NCI-H146 (cell line): ENCODE results near the gene TMEM208.

Experiments used
- DNase-seq: peaks from one replicate; lab custom pipeline; 2025; lab: John Stamatoyannopoulos, UW

TMEM208 gene

GRCh38 chr16:67191995-67192681, 34.8 kb upstream of the TMEM208 start, which contains the start of gene E2F4:
TSS of gene E2F4 (plus strand) at chr16:67192155. CDS start at chr16:67192228, 73 bp downstream.
- DNase-seq: peak; percentile 77

GRCh38 chr16:67192781-67193361, 34.1 kb upstream of the TMEM208 start:
- DNase-seq: no peak

GRCh38 chr16:67193536-67193935, 33.4 kb upstream of the TMEM208 start:
- no peak for DNase-seq

- no peak for DNase-seq
Observed at GRCh38 chr16:67194260-67194659, 32.7 kb upstream of the TMEM208 start.

- DNase-seq: no peak
Observed at GRCh38 chr16:67195676-67196075, 31.3 kb upstream of the TMEM208 start.

GRCh38 chr16:67196881-67197280, 30.0 kb upstream of the TMEM208 start:
- no peak for DNase-seq

- DNase-seq: no peak
Observed at GRCh38 chr16:67197704-67198103, 29.2 kb upstream of the TMEM208 start.

- no peak for DNase-seq
Observed at GRCh38 chr16:67198238-67198734, 28.6 kb upstream of the TMEM208 start.

GRCh38 chr16:67199011-67199807, 27.7 kb upstream of the TMEM208 start, which contains the start of gene ELMO3:
TSS of gene ELMO3 (plus strand) at chr16:67199131. CDS start at chr16:67199327, 196 bp downstream.
- peak; percentile 80 for DNase-seq

- DNase-seq: peak; percentile 41
Observed at GRCh38 chr16:67199808-67200198, 27.1 kb upstream of the TMEM208 start.

GRCh38 chr16:67200491-67200890, 26.4 kb upstream of the TMEM208 start:
- no peak for DNase-seq

- DNase-seq: no peak
Observed at GRCh38 chr16:67201411-67202345, 25.3 kb upstream of the TMEM208 start.

- no peak for DNase-seq
Observed at GRCh38 chr16:67202426-67202825, 24.5 kb upstream of the TMEM208 start.

- no peak for DNase-seq
Observed at GRCh38 chr16:67202956-67203493, 23.9 kb upstream of the TMEM208 start.

GRCh38 chr16:67204076-67204475, 22.9 kb upstream of the TMEM208 start:
- DNase-seq: no peak

GRCh38 chr16:67206129-67206837, 20.6 kb upstream of the TMEM208 start:
- no peak for DNase-seq

GRCh38 chr16:67206838-67207248, 20.1 kb upstream of the TMEM208 start:
- no peak for DNase-seq

GRCh38 chr16:67207249-67208091, 19.5 kb upstream of the TMEM208 start:
- DNase-seq: no peak

GRCh38 chr16:67208154-67208896, 18.6 kb upstream of the TMEM208 start:
- DNase-seq: no peak
